Pancreas (tissue), 10 donors: Measurements from ENCODE around the gene LPAR3. TPM values are rescaled to one million over a fixed set of nuclear protein-coding genes. Genes with fewer than 3 reads are reported as not detected.

ENCODE experiments used
- ATAC-seq, 4 donors: fragments of 200-7000 bp; cut with Tn5 transposase; one replicate each; pipeline versions ENCODE4 v1.8.0 to v1.9.1; 2020; ENCODE audit warnings: mild to moderate bottlenecking in 4 of 4, moderate library complexity in 4 of 4
- DNase-seq, 6 donors: peaks; one replicate each; pipeline ENCODE4 v3.0.0-alpha.2; 2020
- FAIRE-seq: peaks from 2 replicates; lab custom pipeline; 2012; peaks lifted over from hg19 to GRCh38; lab: Jason Lieb, UNC
- H3K27ac ChIP-seq, 4 donors: fragments of 200-600 bp; sonication (generic); 1 replicate in 3 of 4; 2 replicates in 1 of 4; pipeline versions ENCODE4 v1.5.0 to v1.8.0; 2020
- H3K27me3 ChIP-seq, 4 donors: fragments of 200-600 bp; one replicate each; pipeline ENCODE4 v1.8.0; 2021
- H3K36me3 ChIP-seq, 3 donors: fragments of 200-600 bp; sonication (generic) in 1 of 3; one replicate each; pipeline versions ENCODE4 v1.5.0 to v1.8.0; 2020 to 2021
- H3K4me1 ChIP-seq, 3 donors: fragments of 200-600 bp; one replicate each; pipeline ENCODE4 v1.8.0; 2021
- H3K4me3 ChIP-seq, 4 donors: fragments of 200-600 bp; sonication (generic) in 2 of 4; one replicate each; pipeline versions ENCODE4 v1.5.0 to v1.8.0; 2020 to 2021
- H3K9me3 ChIP-seq, 4 donors: fragments of 200-600 bp; one replicate each; pipeline ENCODE4 v1.8.0; 2021
- WGBS, 2 donors: extraction: QIAGEN DNeasy Blood & Tissue Kit; methylation state at CpG; one replicate each; pipeline ENCODE4 v1.1.7; 2013; 5-methylcytosine and 5-hydroxymethylcytosine counted together
- intact Hi-C, 3 donors: fragments of 100-400 bp; cut with DNase I; formaldehyde crosslinking; loops; one replicate each; pipeline versions ENCODE4 v1.11.1 to v1.14.2; 2022
- polyA plus RNA-seq, 2 donors: library from polyadenylated mRNA; stranded (reverse); fragments of 200-250 nt; gene quantifications; one replicate each; pipeline ENCODE4 v1.2.3, GENCODE V29; 2013
- total RNA-seq, 6 donors: library from RNA; stranded (reverse); fragmentation: NEBNext Ultra II Directional in 4 of 6; extraction: Animal tissue kit (Norgen Biotek cat#: 25700) in 4 of 6; gene quantifications; one replicate each; pipeline versions ENCODE4 v1.2.1 to v1.2.4, GENCODE V29; 2021 to 2023
- TF ChIP-seq, protein P1 (sequence below), 4 donors: fragments of 200-600 bp; sonication (generic) in 3 of 4; IDR thresholded peaks; one replicate each; pipeline versions ENCODE4 v1.5.0 to v1.8.0; 2021; ENCODE audit warnings: antibody characterized with exemption in 4 of 4
- donor health status: healthy with polysubstance abuse.
- donor health status: DM: no; HTN: no; CAD: no; lungs with moderate emphysema.
- donor health status: DM: no; HTN: no; CAD: no.
- donor health status: control.
- donor health status: control.
- donor health status: Bipolar disorder and iron deficiency.
- donor health status: DM: yes; HTN: yes; CAD: no.
- donor health status: DM: no; HTN: no; CAD: no.
- donor health status: DM: no; HTN: no; CAD: no.
- donor health status: DM: yes; HTN: yes; CAD: no.

The LPAR3 gene
- total and polyA plus RNA-seq, 8 donors = 1.4 to 19.5 (median 11.1) TPM

DNA sequence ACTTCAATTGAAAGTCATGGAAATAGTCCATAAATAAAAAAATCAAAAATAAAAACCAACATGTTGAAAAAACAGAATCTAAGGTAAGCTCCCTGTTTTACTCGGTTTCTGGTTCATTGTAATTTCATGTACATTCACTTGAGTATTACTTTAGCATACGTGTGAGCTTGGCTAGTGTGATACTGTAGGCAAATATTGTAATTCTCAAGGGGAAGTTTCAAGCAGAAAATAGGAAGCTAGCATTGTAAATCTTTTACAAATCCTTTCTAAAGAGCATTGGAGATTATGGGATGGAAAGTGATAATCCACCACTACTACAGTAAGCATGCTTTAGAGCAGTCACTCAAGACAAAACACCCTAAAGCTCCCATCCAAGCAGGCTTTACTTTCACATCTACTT lies 3.3 kb upstream of the LPAR3 start:
- WGBS, 2 donors = 86 to 90% methylated on average over 2 of the region's 2 CpGs
- TF ChIP-seq, protein P1, sequence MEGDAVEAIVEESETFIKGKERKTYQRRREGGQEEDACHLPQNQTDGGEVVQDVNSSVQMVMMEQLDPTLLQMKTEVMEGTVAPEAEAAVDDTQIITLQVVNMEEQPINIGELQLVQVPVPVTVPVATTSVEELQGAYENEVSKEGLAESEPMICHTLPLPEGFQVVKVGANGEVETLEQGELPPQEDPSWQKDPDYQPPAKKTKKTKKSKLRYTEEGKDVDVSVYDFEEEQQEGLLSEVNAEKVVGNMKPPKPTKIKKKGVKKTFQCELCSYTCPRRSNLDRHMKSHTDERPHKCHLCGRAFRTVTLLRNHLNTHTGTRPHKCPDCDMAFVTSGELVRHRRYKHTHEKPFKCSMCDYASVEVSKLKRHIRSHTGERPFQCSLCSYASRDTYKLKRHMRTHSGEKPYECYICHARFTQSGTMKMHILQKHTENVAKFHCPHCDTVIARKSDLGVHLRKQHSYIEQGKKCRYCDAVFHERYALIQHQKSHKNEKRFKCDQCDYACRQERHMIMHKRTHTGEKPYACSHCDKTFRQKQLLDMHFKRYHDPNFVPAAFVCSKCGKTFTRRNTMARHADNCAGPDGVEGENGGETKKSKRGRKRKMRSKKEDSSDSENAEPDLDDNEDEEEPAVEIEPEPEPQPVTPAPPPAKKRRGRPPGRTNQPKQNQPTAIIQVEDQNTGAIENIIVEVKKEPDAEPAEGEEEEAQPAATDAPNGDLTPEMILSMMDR (IDR thresholded peaks at IDR 0.05) = no peak
- intact Hi-C loops = no loop called here
- Histone ChIP-seq H3K27me3 (no peaks in the 10 kb centered on the region), H3K4me1 (peaks cover 0 to 16% (median 6%) of the 10 kb centered on the region in 3 donors), H3K4me3 (no peak overlapping the region), H3K9me3 (no peaks in the 10 kb centered on the region), H3K27ac (no peak overlapping the region), H3K36me3 (no peaks in the 10 kb centered on the region)
- no peak for FAIRE-seq
- ATAC-seq = no peak
- DNase-seq = no peak

DNA sequence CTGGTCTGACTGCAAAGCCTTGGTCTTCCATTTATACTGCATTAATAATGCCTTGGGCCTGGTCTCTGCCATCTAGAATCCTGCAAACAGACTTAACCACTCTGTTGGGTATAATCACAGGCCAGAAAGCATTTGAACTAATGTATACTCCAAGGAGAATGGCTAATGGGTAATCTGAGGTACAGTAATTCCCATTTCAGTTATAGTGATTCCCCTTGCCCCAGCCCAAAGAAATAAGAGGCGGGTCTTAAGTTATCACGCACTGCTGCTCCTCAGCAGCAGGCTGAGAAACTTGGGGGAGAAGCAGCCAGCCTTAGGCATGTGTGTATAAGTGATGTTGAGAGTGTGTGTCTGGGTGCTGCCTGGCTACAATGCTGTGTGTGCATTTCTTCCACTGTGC lies 2.4 kb downstream of the LPAR3 start:
- ATAC-seq (no peak), DNase-seq (no peak), FAIRE-seq (no peak)
- Histone ChIP-seq H3K4me1 (peaks cover 0 to 9% (median 0%) of the 10 kb centered on the region in 3 donors), H3K27ac (no peak overlapping the region), H3K4me3 (no peak overlapping the region), H3K27me3 (no peaks in the 10 kb centered on the region), H3K36me3 (no peaks in the 10 kb centered on the region), H3K9me3 (no peaks in the 10 kb centered on the region)
- WGBS, 2 donors = 79 to 87% methylated on average over 2 of the region's 2 CpGs
- TF ChIP-seq, protein P1 (IDR thresholded peaks at IDR 0.05) = no peak
- intact Hi-C loops = no loop called here

DNA sequence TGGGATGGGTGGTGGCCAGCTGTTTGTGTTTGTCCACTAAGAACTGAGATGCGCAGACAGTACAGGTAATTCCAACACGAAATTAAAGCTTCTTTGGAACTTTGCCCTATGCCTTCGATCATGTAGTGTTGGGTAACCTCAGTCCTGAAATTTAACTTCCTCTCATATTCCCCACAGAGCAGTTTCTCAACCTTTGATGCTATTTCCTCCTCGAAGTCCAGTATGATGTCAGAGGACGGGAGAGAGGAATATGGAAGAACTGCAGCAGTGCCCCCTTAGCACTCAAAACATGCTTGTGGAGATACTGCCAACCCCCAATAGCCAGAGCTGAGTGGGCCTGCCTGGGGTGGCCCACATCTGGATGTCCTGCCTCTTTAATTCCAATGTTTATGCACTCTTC lies 3.6 kb downstream of the LPAR3 start:
- FAIRE-seq (no peak), ATAC-seq (no peak), DNase-seq (no peak)
- 70 to 90% methylated on average over 5 of the region's 5 CpGs for WGBS, 2 donors
- Histone ChIP-seq H3K36me3 (no peaks in the 10 kb centered on the region), H3K27ac (no peak overlapping the region), H3K27me3 (no peaks in the 10 kb centered on the region), H3K4me1 (peaks cover 0 to 9% (median 0%) of the 10 kb centered on the region in 3 donors), H3K9me3 (no peaks in the 10 kb centered on the region), H3K4me3 (no peak overlapping the region)
- TF ChIP-seq, protein P1 (IDR thresholded peaks at IDR 0.05) = no peak
- intact Hi-C loops = no loop called here

DNA sequence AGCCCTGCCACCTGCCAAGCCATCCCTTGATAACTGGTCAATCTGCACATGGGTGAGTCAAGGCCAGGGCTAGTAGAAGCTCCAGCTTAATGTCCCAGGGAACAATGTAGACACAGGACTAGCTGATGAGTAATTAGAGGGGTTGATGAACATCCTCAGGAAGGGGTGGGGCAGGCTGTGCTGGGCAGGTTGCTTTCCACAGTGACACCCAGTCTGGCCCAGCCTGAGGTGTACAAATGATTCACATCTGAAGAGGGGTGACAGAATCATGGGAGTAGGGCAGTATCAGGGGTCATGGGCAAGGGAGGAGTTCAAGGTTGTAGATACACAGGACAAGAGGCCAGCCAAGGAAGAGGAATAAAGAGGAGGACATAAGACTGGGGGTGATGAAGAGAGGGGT lies 4.3 kb downstream of the LPAR3 start:
- ATAC-seq (no peak), FAIRE-seq (no peak), DNase-seq (no peak)
- H3K27ac ChIP-seq = no peak overlapping the region
- TF ChIP-seq, protein P1 (IDR thresholded peaks at IDR 0.05) = no peak
- H3K4me3 ChIP-seq = no peak overlapping the region
- peaks cover 0 to 9% (median 0%) of the 10 kb centered on the region in 3 donors for H3K4me1 ChIP-seq
- H3K36me3 ChIP-seq = no peaks in the 10 kb centered on the region
- no peaks in the 10 kb centered on the region for H3K27me3 ChIP-seq
- H3K9me3 ChIP-seq = no peaks in the 10 kb centered on the region
- intact Hi-C loops = no loop called here

DNA sequence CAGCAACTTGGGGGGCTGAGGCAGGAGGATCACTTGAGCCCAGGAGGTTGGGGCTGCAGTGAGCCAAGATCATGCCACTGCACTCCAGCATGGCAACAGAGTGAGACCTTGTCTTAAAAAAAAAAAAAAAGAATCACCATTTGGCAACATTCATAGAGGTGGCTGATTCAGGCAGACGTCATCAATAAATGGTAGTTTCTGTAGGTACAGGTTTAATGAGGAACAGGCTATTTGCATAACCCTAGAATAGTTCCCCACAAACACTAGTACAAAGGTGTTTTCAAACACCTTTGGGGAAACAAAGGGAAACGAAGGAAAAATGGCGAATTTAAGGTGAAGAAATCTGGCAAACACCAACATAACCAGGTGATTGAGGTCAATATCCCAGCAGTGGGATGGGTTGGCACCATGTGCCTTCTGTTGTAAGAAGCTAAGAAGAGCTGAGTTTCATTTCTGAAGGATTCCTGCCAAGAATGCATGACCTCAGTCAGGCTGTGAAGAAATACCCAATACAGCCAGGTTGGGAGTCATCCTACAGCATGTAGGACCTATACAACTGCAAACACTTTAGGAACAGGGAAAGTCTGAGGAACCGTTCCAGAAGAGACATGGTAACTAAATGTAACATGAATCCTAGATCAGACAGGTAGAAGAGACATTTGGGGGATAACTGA lies 5.6 kb downstream of the LPAR3 start:
- Histone ChIP-seq H3K4me3 (no peak overlapping the region), H3K36me3 (no peaks in the 10 kb centered on the region), H3K9me3 (no peaks in the 10 kb centered on the region), H3K27me3 (no peaks in the 10 kb centered on the region), H3K27ac (no peak overlapping the region), H3K4me1 (peaks cover 0 to 9% (median 0%) of the 10 kb centered on the region in 3 donors)
- TF ChIP-seq, protein P1 (IDR thresholded peaks at IDR 0.05) = no peak
- ATAC-seq = peak in 3 of 4 donors; percentile 33 to 44 (median 35)
- no peak for FAIRE-seq
- intact Hi-C loops = no loop called here
- DNase-seq = peak in 1 of 6 donors; percentile 13
- 88 to 93% methylated on average over 4 of the region's 4 CpGs for WGBS, 2 donors
